Endothelial cell of umbilical vein (primary cell): ENCODE measurements around the gene SH3PXD2B. TPM values are rescaled to one million over a fixed set of nuclear protein-coding genes. Genes with fewer than 3 reads are reported as not detected.

Source experiments
- BruUV-seq: library from RNA; stranded (reverse); fragments of 400-500 nt; replicated peaks from 2 replicates; lab custom pipeline; 2021; lab: Mats Ljungman, UMichigan
- CTCF ChIA-PET: fragments of 300-600, 350-600 bp; sonication (Branson Sonifier 250); formaldehyde crosslinking; loops from one replicate; lab custom pipeline; 2021; ENCODE audit warnings: antibody characterized with exemption, inconsistent platforms; lab: Charles Lee
- POLR2A ChIA-PET: fragments of 300-600, 350-600 bp; sonication (Branson Sonifier 250); formaldehyde crosslinking; loops from one replicate; lab custom pipeline; 2021; ENCODE audit warnings: antibody characterized with exemption, inconsistent platforms; lab: Charles Lee
- DNase-seq: peaks from one replicate; pipeline ENCODE4 v3.0.0-alpha.2; 2011; ENCODE audit warnings: low read depth, low spot score
- FAIRE-seq: peaks from 2 replicates; lab custom pipeline; 2011; peaks lifted over from hg19 to GRCh38; lab: Jason Lieb, UNC
- H2AFZ ChIP-seq: 2 replicates; pipeline ENCODE4 v1.6.0; 2012; ENCODE audit warnings: low read depth, low read length, control low read depth, inconsistent platforms
- H3K27ac ChIP-seq: 2 replicates; pipeline ENCODE4 v1.5.1; 2011; ENCODE audit warnings: low read depth, mild to moderate bottlenecking, control low read depth, low read length, moderate library complexity; ENCODE audit not compliant: insufficient read depth
- H3K27me3 ChIP-seq, 2 experiments: 2 replicates each; pipeline versions ENCODE4 v1.6.0 to v1.6.1; 2011; ENCODE audit warnings: low read length in 2 of 2, mixed read lengths in 1 of 2; ENCODE audit not compliant: control insufficient read depth in 2 of 2, insufficient read depth in 2 of 2
- H3K36me3 ChIP-seq, 2 experiments: 2 replicates in 1 of 2; 3 replicates in 1 of 2; pipeline ENCODE4 v1.5.1; 2011; ENCODE audit warnings: low read length in 2 of 2, mild to moderate bottlenecking in 1 of 2, moderate library complexity in 1 of 2; ENCODE audit not compliant: control insufficient read depth in 2 of 2, insufficient read depth in 2 of 2; ENCODE audit errors: extremely low read depth in 1 of 2
- H3K4me1 ChIP-seq: 3 replicates; pipeline ENCODE4 v1.5.1; 2011; ENCODE audit warnings: mild to moderate bottlenecking, low read length; ENCODE audit not compliant: control insufficient read depth, insufficient read depth; ENCODE audit errors: extremely low read depth
- H3K4me2 ChIP-seq: 2 replicates; pipeline ENCODE4 v1.6.1; 2011; ENCODE audit warnings: low read length, control low read depth, mixed read lengths; ENCODE audit not compliant: insufficient read depth
- H3K4me3 ChIP-seq, 3 experiments: fragments of 200-600 bp in 1 of 3; sonication (generic), shearing (Covaris generic) in 1 of 3; replicated peaks in 1 of 3; 2 replicates each; pipeline ENCODE4 v1.5.1; 2011 to 2016; ENCODE audit warnings: control low read depth in 3 of 3, low read length in 3 of 3, mild to moderate bottlenecking in 2 of 3, inconsistent platforms in 1 of 3, low read depth in 1 of 3, moderate library complexity in 1 of 3; ENCODE audit not compliant: insufficient read depth in 1 of 3
- H3K79me2 ChIP-seq: 2 replicates; pipeline ENCODE4 v1.6.0; 2012; ENCODE audit warnings: low read length, inconsistent platforms; ENCODE audit not compliant: control insufficient read depth, insufficient read depth
- H3K9ac ChIP-seq: replicated peaks from 2 replicates; pipeline ENCODE3; 2011; ENCODE audit warnings: low read length, control low read depth; ENCODE audit not compliant: insufficient read depth; ENCODE audit errors: extremely low read depth
- H3K9me1 ChIP-seq: replicated peaks from 3 replicates; pipeline ENCODE4 v1.6.0; 2011; ENCODE audit warnings: mild to moderate bottlenecking, low read length; ENCODE audit not compliant: control insufficient read depth, insufficient read depth; ENCODE audit errors: extremely low read depth
- H3K9me3 ChIP-seq: replicated peaks from 2 replicates; pipeline ENCODE4 v1.5.1; 2012; ENCODE audit warnings: low read length, inconsistent platforms; ENCODE audit not compliant: control insufficient read depth, insufficient read depth
- H4K20me1 ChIP-seq: replicated peaks from 2 replicates; pipeline ENCODE3; 2011; ENCODE audit warnings: mild to moderate bottlenecking, low read length; ENCODE audit not compliant: control insufficient read depth, insufficient read depth; ENCODE audit errors: extremely low read depth
- CTCF ChIP-seq, 2 donors: IDR thresholded peaks; 1 replicate in 1 of 2; 2 replicates in 1 of 2; pipeline ENCODE4 v1.5.1; 2011; ENCODE audit warnings: low read length in 2 of 2, mild to moderate bottlenecking in 2 of 2, moderate library complexity in 2 of 2, control low read depth in 1 of 2, inconsistent platforms in 1 of 2, low read depth in 1 of 2; ENCODE audit not compliant: insufficient read depth in 1 of 2; ENCODE audit errors: extremely low read depth in 1 of 2
- EZH2 ChIP-seq: IDR thresholded peaks from 2 replicates; pipeline ENCODE4 v1.6.1; 2012; ENCODE audit warnings: borderline replicate concordance, low read depth, mild to moderate bottlenecking, moderate library complexity, low read length, inconsistent platforms; ENCODE audit not compliant: severe bottlenecking
- FOS ChIP-seq: IDR thresholded peaks from 2 replicates; pipeline ENCODE4 v1.6.1; 2011; ENCODE audit warnings: mild to moderate bottlenecking, low read length, moderate library complexity, borderline replicate concordance; ENCODE audit not compliant: insufficient read depth
- GATA2 ChIP-seq: IDR thresholded peaks from 2 replicates; pipeline ENCODE4 v1.7.0; 2011; ENCODE audit warnings: low read depth, mild to moderate bottlenecking, moderate library complexity, mixed read lengths, low read length; ENCODE audit not compliant: insufficient read length, insufficient read depth
- JUN ChIP-seq: IDR thresholded peaks from 2 replicates; pipeline ENCODE4 v1.6.1; 2011; ENCODE audit warnings: borderline replicate concordance, low read depth; ENCODE audit not compliant: insufficient read length, insufficient read depth
- MYC ChIP-seq: IDR thresholded peaks from one replicate; pipeline ENCODE4 v1.6.1; 2011; ENCODE audit warnings: mild to moderate bottlenecking, low read depth, low read length
- POLR2AphosphoS5 ChIP-seq: IDR thresholded peaks from 2 replicates; pipeline ENCODE4 v1.6.1; 2012; ENCODE audit warnings: low read depth, mild to moderate bottlenecking, control low read depth, low read length, moderate library complexity; ENCODE audit not compliant: insufficient read depth
- dilution Hi-C: fragments of 300-500 bp; cut with MboI; formaldehyde crosslinking; loops from one replicate; pipeline ENCODE4 v1.15.0; 2019; ENCODE audit warnings: low sequenced_read_pairs; ENCODE audit not compliant: extremely low pct_ligation_motif_present
- intact Hi-C: fragments of 100-400 bp; cut with micrococcal nuclease; formaldehyde crosslinking; loops from one replicate; pipeline ENCODE4 v1.10.0; 2022
- polyA plus RNA-seq, 4 experiments: library from polyadenylated mRNA; depleted of rRNA in 3 of 4; stranded (reverse) in 3 of 4; unstranded in 1 of 4; fragments of >200 nt; gene quantifications; 2 replicates each; pipeline versions ENCODE4 v1.2.1 to v1.2.3, GENCODE V29; 2011 to 2012; ENCODE audit warnings: missing spikeins in 1 of 4
- total RNA-seq: library from RNA; stranded (reverse); gene quantifications from 2 replicates; pipeline ENCODE4 v1.2.3, GENCODE V29; 2021
- TF ChIP-seq, protein P1 (sequence below): IDR thresholded peaks from 2 replicates; pipeline ENCODE4 v1.6.1; 2011; ENCODE audit not compliant: insufficient read depth, insufficient read length

The SH3PXD2B gene
- total and polyA plus RNA-seq, 2 donors (not counting 3 experiments of a cell fraction or from before 2014, with no cell fraction given): 23.5 to 66.3 TPM

DNA sequence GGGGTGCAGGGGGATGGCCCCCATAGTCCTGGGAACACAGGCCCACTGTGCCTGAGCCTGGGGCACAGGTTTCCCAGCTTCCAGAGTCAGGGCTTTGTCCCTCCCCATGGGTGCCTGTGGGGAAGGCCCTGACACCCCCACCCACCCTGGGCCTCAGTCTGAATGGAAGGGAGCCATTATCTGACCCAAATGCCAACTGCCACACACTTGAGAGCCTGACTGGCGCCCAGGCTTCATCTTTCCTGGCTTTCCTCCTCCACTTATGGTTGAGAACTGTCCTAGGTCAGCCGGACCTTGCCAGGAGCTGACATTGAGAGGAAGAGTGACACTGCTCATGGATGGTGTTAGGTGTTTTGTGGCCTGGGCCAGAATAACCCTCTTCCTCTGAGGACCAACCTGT lies 24.0 kb downstream of the SH3PXD2B start:
- ChIA-PET CTCF (interaction anchor here (1.2 kb wide), 1 partner anchor 10 kb away, joined by 3 read pairs; no protein-coding TSS in a partner anchor), POLR2A (interaction anchor here (0.7 kb wide), 1 partner anchor 15 kb away, joined by 3 read pairs; no protein-coding TSS in a partner anchor)
- intact Hi-C loops: no loop called here
- no peaks in the 10 kb centered on the region for H3K27me3 ChIP-seq
- dilution Hi-C loops: no loop called here
- no TSS peak for BruUV-seq
- H4K20me1 ChIP-seq: no peaks in the 10 kb centered on the region
- H2AFZ ChIP-seq: no peak overlapping the region
- no peaks in the 10 kb centered on the region for H3K9me1 ChIP-seq
- FAIRE-seq (no peak), DNase-seq (no peak)
- TF ChIP-seq CTCF (IDR thresholded peaks at IDR 0.05; ENCODE audit: extremely low read depth in 1 of 2, insufficient read depth in 1 of 2, low read depth in 1 of 2, low read length in 2 of 2): no peak
- TF ChIP-seq MYC: no peak
- no peak for TF ChIP-seq JUN
- TF ChIP-seq EZH2: no peak
- TF ChIP-seq POLR2AphosphoS5: no peak
- TF ChIP-seq, protein P1, sequence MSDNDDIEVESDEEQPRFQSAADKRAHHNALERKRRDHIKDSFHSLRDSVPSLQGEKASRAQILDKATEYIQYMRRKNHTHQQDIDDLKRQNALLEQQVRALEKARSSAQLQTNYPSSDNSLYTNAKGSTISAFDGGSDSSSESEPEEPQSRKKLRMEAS: no peak
- TF ChIP-seq GATA2: no peak
- TF ChIP-seq FOS: no peak
- H3K9me3 ChIP-seq: no peaks in the 10 kb centered on the region
- no peak overlapping the region for H3K4me3 ChIP-seq
- H3K9ac ChIP-seq: no peak overlapping the region
- no peak overlapping the region for H3K4me2 ChIP-seq
- H3K4me1 ChIP-seq: no peaks in the 10 kb centered on the region
- no peak overlapping the region for H3K27ac ChIP-seq
- peaks cover 70% of the 10 kb centered on the region for H3K79me2 ChIP-seq
- H3K36me3 ChIP-seq: no peaks in the 10 kb centered on the region
